Tibial nerve (tissue), 4 donors: ENCODE data around the gene ARV1. TPM values are rescaled to one million over a fixed set of nuclear protein-coding genes. Genes with fewer than 3 reads are reported as not detected.

ENCODE experiments used
- DNase-seq, 2 donors: peaks; one replicate each; pipeline ENCODE4 v3.0.0-alpha.2; 2019; ENCODE audit warnings: low spot score in 2 of 2
- H3K27ac ChIP-seq, 4 donors: fragments of 200-600 bp; sonication (generic) in 3 of 4; one replicate each; pipeline ENCODE4 v1.5.1; 2017 to 2019; ENCODE audit warnings: mild to moderate bottlenecking in 1 of 4
- H3K27me3 ChIP-seq, 2 donors: fragments of 200-600 bp; sonication (generic) in 1 of 2; one replicate each; pipeline versions ENCODE4 v1.5.1 to v1.6.0; 2017 to 2019
- H3K36me3 ChIP-seq, 3 donors: fragments of 200-600 bp; sonication (generic); one replicate each; pipeline ENCODE4 v1.5.1; 2018 to 2019
- H3K4me1 ChIP-seq, 4 donors: fragments of 200-600 bp; sonication (generic) in 3 of 4; one replicate each; pipeline ENCODE4 v1.5.1; 2017 to 2019
- H3K4me3 ChIP-seq, 4 donors: fragments of 200-600 bp; sonication (generic) in 3 of 4; one replicate each; pipeline ENCODE4 v1.5.1; 2017 to 2019; ENCODE audit warnings: mild to moderate bottlenecking in 1 of 4, moderate library complexity in 1 of 4
- H3K9me3 ChIP-seq, 4 donors: fragments of 200-600 bp; sonication (generic) in 3 of 4; one replicate each; pipeline ENCODE4 v1.5.1; 2017 to 2019
- CTCF ChIP-seq, 5 experiments: fragments of 200-600 bp in 3 of 5; fragments of 450-650 bp in 2 of 5; sonication (generic) in 3 of 5; IDR thresholded peaks; one replicate each; pipeline ENCODE4 v1.5.1; 2016 to 2019; ENCODE audit warnings: antibody characterized with exemption in 5 of 5, mild to moderate bottlenecking in 3 of 5, moderate library complexity in 2 of 5
- EP300 ChIP-seq, 2 donors: sonication (generic); formaldehyde crosslinking; IDR thresholded peaks; one replicate each; pipeline ENCODE4 v1.6.1; 2017; ENCODE audit warnings: antibody characterized with exemption in 2 of 2, mild to moderate bottlenecking in 1 of 2
- POLR2A ChIP-seq, 2 donors: fragments of 450-650 bp; IDR thresholded peaks; one replicate each; pipeline ENCODE4 v1.6.1; 2017; ENCODE audit warnings: antibody characterized with exemption in 2 of 2, mild to moderate bottlenecking in 2 of 2, moderate library complexity in 2 of 2
- WGBS, 2 donors: methylation state at CpG; one replicate each; pipeline ENCODE4 v1.1.5; 2018; 5-methylcytosine and 5-hydroxymethylcytosine counted together
- total RNA-seq, 4 donors: library from RNA; depleted of rRNA; stranded (reverse); fragments of >200 nt; gene quantifications; one replicate each; pipeline ENCODE4 v1.1.0, GENCODE V29; 2016

ARV1 gene
- total RNA-seq, 4 donors from 2014 or later = 11.6 to 25.3 (median 14.6) TPM

GRCh38 chr1:230987448-230987847 is 8.6 kb downstream of the ARV1 start:
- H3K9me3 ChIP-seq = no peaks in the 10 kb centered on the region

GRCh38 chr1:230992100-230992774 is 13.3 kb downstream of the ARV1 start:
- 85 to 86% methylated on average over 7 of the region's 7 CpGs for WGBS, 2 donors
- no peaks in the 10 kb centered on the region for H3K27me3 ChIP-seq
- no peak overlapping the region for H3K27ac ChIP-seq
- H3K36me3 ChIP-seq = peaks cover 0 to 59% (median 1%) of the 10 kb centered on the region in 3 donors
- no peak for DNase-seq
- no peak for TF ChIP-seq POLR2A (IDR thresholded peaks at IDR 0.05)
- TF ChIP-seq CTCF (IDR thresholded peaks at IDR 0.05) = no peak
- TF ChIP-seq EP300 (IDR thresholded peaks at IDR 0.05) = no peak
- H3K9me3 ChIP-seq = no peaks in the 10 kb centered on the region
- H3K4me1 ChIP-seq = peaks cover 0 to 3% (median 0%) of the 10 kb centered on the region in 4 donors
- H3K4me3 ChIP-seq = no peak overlapping the region

More at GRCh38 chr1:230987448-230987847, 8.6 kb downstream of the ARV1 start:
- TF ChIP-seq EP300 (IDR thresholded peaks at IDR 0.05) = no peak
- no peak for TF ChIP-seq POLR2A (IDR thresholded peaks at IDR 0.05)
- no peak for TF ChIP-seq CTCF (IDR thresholded peaks at IDR 0.05)
- H3K27ac ChIP-seq = no peak overlapping the region
- H3K4me3 ChIP-seq = no peak overlapping the region
- H3K27me3 ChIP-seq = no peaks in the 10 kb centered on the region
- peaks cover 0 to 5% (median 0%) of the 10 kb centered on the region in 4 donors for H3K4me1 ChIP-seq
- DNase-seq = no peak
- 73 to 86% methylated on average over 3 of the region's 3 CpGs for WGBS, 2 donors
- H3K36me3 ChIP-seq = peaks cover 0 to 47% (median 0%) of the 10 kb centered on the region in 3 donors

DNA sequence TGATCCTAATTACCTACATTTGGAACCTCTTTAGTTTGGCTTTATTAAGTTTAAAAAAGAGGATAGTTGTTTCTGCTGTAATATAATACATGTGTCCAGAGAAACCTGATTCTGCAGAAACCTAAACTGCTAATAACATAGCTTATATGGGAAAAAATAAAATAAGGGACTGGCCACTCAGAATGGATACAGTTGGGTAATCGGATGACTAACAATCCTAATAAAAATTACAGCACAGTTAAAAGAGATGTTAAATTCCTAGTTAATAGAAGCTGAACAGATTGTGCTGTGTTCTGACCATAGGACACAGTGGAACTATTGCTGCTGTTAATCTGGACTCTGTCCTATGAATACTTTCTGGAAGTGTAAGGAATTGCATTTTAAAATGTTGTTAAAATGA is 16.0 kb downstream of the ARV1 start:
- DNase-seq = no peak
- TF ChIP-seq POLR2A (IDR thresholded peaks at IDR 0.05) (no peak), EP300 (IDR thresholded peaks at IDR 0.05) (no peak), CTCF (IDR thresholded peaks at IDR 0.05) (no peak)
- peaks cover 5 to 70% (median 27%) of the 10 kb centered on the region in 3 donors for H3K36me3 ChIP-seq
- H3K4me3 ChIP-seq = no peak overlapping the region
- no peaks in the 10 kb centered on the region for H3K4me1 ChIP-seq
- 73 to 85% methylated on average over 1 of the region's 1 CpG for WGBS, 2 donors
- no peak overlapping the region for H3K27ac ChIP-seq
- no peaks in the 10 kb centered on the region for H3K9me3 ChIP-seq
- H3K27me3 ChIP-seq = no peaks in the 10 kb centered on the region

DNA sequence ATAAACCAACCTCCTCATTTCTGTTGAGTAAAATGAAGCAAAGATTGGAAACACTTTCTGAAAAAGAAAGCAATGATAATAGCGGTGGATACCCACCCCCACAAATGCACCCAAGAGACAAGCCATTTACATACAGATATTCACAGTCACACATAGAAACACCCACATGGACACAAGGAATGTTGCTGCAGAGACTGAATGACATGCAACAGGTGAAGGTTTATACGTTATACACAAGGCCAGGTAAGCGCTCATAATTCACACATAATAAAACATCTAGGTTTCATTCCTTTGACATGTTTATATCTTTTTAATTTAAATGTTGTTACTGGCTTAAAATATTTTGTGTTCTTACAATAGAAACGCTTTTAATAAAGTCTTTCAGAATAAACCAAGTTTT is 21.3 kb downstream of the ARV1 start:
- no peak overlapping the region for H3K27ac ChIP-seq
- H3K9me3 ChIP-seq = peaks cover 0 to 28% (median 0%) of the 10 kb centered on the region in 4 donors
- H3K36me3 ChIP-seq = peaks cover 5 to 72% (median 28%) of the 10 kb centered on the region in 3 donors
- no peaks in the 10 kb centered on the region for H3K4me1 ChIP-seq
- no peak for TF ChIP-seq POLR2A (IDR thresholded peaks at IDR 0.05)
- no peak for TF ChIP-seq CTCF (IDR thresholded peaks at IDR 0.05)
- no peak for TF ChIP-seq EP300 (IDR thresholded peaks at IDR 0.05)
- DNase-seq = no peak
- H3K4me3 ChIP-seq = no peak overlapping the region
- H3K27me3 ChIP-seq = no peaks in the 10 kb centered on the region
- 84 to 90% methylated on average over 4 of the region's 4 CpGs for WGBS, 2 donors

DNA sequence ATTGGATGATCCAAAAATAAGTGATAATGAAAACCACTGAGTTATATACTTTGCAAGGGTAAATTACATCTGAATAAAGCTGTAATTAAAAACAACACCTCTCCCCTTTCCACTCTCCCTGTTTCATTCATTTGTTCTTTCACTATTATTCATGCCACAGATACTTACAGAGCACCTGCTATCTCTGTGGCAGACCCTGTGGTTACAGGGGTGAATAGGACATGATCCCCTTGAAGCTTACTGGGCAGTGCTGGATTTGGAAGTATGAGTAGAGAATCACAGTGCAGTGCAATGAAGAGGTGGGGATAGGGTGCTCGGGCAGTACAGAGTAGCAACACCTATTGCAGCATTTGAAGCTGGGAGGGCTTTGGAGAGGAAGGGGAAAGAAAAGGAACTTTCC is 21.7 kb downstream of the ARV1 start:
- Histone ChIP-seq H3K4me3 (no peak overlapping the region), H3K36me3 (peaks cover 5 to 72% (median 28%) of the 10 kb centered on the region in 3 donors), H3K9me3 (peaks cover 0 to 29% (median 0%) of the 10 kb centered on the region in 4 donors), H3K27me3 (no peaks in the 10 kb centered on the region), H3K4me1 (no peaks in the 10 kb centered on the region), H3K27ac (no peak overlapping the region)
- DNase-seq = no peak
- TF ChIP-seq POLR2A (IDR thresholded peaks at IDR 0.05) (no peak), EP300 (IDR thresholded peaks at IDR 0.05) (no peak), CTCF (IDR thresholded peaks at IDR 0.05) (no peak)
- 88 to 93% methylated on average over 1 of the region's 1 CpG for WGBS, 2 donors
